HepG2 (cell line): ENCODE measurements around the gene RBM15B. TPM values are rescaled to one million over a fixed set of nuclear protein-coding genes. Genes with fewer than 3 reads are reported as not detected.

Experiments
- ARID2 ChIP-seq: sonication (generic); formaldehyde crosslinking; IDR thresholded peaks from 2 replicates; pipeline ENCODE4 v1.8.1; 2022; ENCODE audit warnings: mild to moderate bottlenecking, missing genetic modification reagents, borderline replicate concordance
- CENPX ChIP-seq: sonication (generic); formaldehyde crosslinking; IDR thresholded peaks from 2 replicates; pipeline ENCODE4 v1.9.0; 2021; ENCODE audit warnings: mild to moderate bottlenecking, missing genetic modification reagents, moderate library complexity
- CREB3 ChIP-seq: sonication (generic); formaldehyde crosslinking; IDR thresholded peaks from 2 replicates; pipeline ENCODE4 v1.5.0; 2020; ENCODE audit warnings: missing genetic modification reagents
- GFI1 ChIP-seq: sonication (generic); formaldehyde crosslinking; IDR thresholded peaks from 2 replicates; pipeline ENCODE4 v1.5.0; 2020; ENCODE audit warnings: missing genetic modification reagents, mild to moderate bottlenecking, borderline replicate concordance
- HMGA1 ChIP-seq: sonication (generic); formaldehyde crosslinking; conservative IDR thresholded peaks from 2 replicates; pipeline ENCODE4 v1.4.0; 2020; ENCODE audit warnings: missing genetic modification reagents
- JARID2 ChIP-seq: sonication (generic); formaldehyde crosslinking; IDR thresholded peaks from 2 replicates; pipeline ENCODE4 v1.8.1; 2023; ENCODE audit warnings: missing genetic modification reagents, inconsistent platforms; ENCODE audit not compliant: insufficient replicate concordance
- NKX3-1 ChIP-seq: sonication (generic); formaldehyde crosslinking; IDR thresholded peaks from 2 replicates; pipeline ENCODE4 v1.5.0; 2020; ENCODE audit warnings: missing genetic modification reagents
- SUZ12 ChIP-seq: fragments of 150-350 bp; IDR thresholded peaks from 2 replicates; pipeline ENCODE4 v1.6.1; 2014; ENCODE audit warnings: low read depth, low read length
- TOPORS ChIP-seq: sonication (generic); formaldehyde crosslinking; IDR thresholded peaks from 2 replicates; pipeline ENCODE4 v1.8.0; 2023; ENCODE audit warnings: mild to moderate bottlenecking, missing genetic modification reagents
- ZBTB33 ChIP-seq: sonication (generic); formaldehyde crosslinking; IDR thresholded peaks from 2 replicates; pipeline ENCODE4 v1.4.0; 2020; ENCODE audit warnings: missing genetic modification reagents
- ZNF143 ChIP-seq: sonication (generic); formaldehyde crosslinking; IDR thresholded peaks from 2 replicates; pipeline ENCODE4 v1.4.0; 2020; ENCODE audit warnings: missing genetic modification reagents
- ZNF296 ChIP-seq: sonication (generic); formaldehyde crosslinking; conservative IDR thresholded peaks from 2 replicates; pipeline ENCODE4 v1.5.0; 2020; ENCODE audit warnings: mild to moderate bottlenecking, missing genetic modification reagents
- ZNF335 ChIP-seq: sonication (generic); formaldehyde crosslinking; IDR thresholded peaks from 2 replicates; pipeline ENCODE4 v1.4.0; 2020; ENCODE audit warnings: missing genetic modification reagents
- ZSCAN31 ChIP-seq: sonication (generic); formaldehyde crosslinking; IDR thresholded peaks from 2 replicates; pipeline ENCODE4 v1.5.0; 2020; ENCODE audit warnings: low read depth, mild to moderate bottlenecking, missing genetic modification reagents
- polyA plus RNA-seq, 8 experiments: library from polyadenylated mRNA; depleted of rRNA in 3 of 8; stranded (reverse) in 7 of 8; unstranded in 1 of 8; fragments of >200 nt; fragmentation: Illumina TruSeq in 4 of 8; extraction: Trizol in 4 of 8; gene quantifications; 2 replicates each; pipeline versions ENCODE4 v1.2.1 to v1.2.3, GENCODE V29; 2011 to 2016; ENCODE audit warnings: low read depth in 4 of 8, missing spikeins in 1 of 8, mixed read lengths in 1 of 8; ENCODE audit not compliant: insufficient read depth in 1 of 8
- total RNA-seq, 5 experiments: library from RNA; depleted of rRNA; stranded (reverse); fragments of >200 nt; fragmentation: Illumina TruSeq; extraction: Trizol; gene quantifications; 2 replicates each; pipeline ENCODE4 v1.2.3, GENCODE V29; 2016; ENCODE audit warnings: low read depth in 1 of 5
- TF ChIP-seq, protein P1 (sequence below), 2 experiments: sonication (generic) in 1 of 2; formaldehyde crosslinking in 1 of 2; IDR thresholded peaks; 2 replicates each; pipeline versions ENCODE4 v1.6.1 to v1.9.0; 2014 to 2022; ENCODE audit warnings: antibody characterized with exemption in 1 of 2, borderline replicate concordance in 1 of 2, inconsistent platforms in 1 of 2, low read depth in 1 of 2, missing genetic modification reagents in 1 of 2
- TF ChIP-seq, protein P2 (sequence below): sonication (generic); formaldehyde crosslinking; IDR thresholded peaks from 2 replicates; pipeline ENCODE4 v1.4.0; 2020; ENCODE audit warnings: missing genetic modification reagents; ENCODE audit errors: not compliant biosample characterization
- TF ChIP-seq, protein P3 (sequence below): sonication (generic); formaldehyde crosslinking; IDR thresholded peaks from 2 replicates; pipeline ENCODE4 v1.8.1; 2023; ENCODE audit warnings: mild to moderate bottlenecking, missing genetic modification reagents, borderline replicate concordance

Gene RBM15B
- total and polyA plus RNA-seq, 2 of the 13 experiments (the other 11 are each of a cell fraction or from before 2014, with no cell fraction given): 8.2 to 19.3 TPM

DNA sequence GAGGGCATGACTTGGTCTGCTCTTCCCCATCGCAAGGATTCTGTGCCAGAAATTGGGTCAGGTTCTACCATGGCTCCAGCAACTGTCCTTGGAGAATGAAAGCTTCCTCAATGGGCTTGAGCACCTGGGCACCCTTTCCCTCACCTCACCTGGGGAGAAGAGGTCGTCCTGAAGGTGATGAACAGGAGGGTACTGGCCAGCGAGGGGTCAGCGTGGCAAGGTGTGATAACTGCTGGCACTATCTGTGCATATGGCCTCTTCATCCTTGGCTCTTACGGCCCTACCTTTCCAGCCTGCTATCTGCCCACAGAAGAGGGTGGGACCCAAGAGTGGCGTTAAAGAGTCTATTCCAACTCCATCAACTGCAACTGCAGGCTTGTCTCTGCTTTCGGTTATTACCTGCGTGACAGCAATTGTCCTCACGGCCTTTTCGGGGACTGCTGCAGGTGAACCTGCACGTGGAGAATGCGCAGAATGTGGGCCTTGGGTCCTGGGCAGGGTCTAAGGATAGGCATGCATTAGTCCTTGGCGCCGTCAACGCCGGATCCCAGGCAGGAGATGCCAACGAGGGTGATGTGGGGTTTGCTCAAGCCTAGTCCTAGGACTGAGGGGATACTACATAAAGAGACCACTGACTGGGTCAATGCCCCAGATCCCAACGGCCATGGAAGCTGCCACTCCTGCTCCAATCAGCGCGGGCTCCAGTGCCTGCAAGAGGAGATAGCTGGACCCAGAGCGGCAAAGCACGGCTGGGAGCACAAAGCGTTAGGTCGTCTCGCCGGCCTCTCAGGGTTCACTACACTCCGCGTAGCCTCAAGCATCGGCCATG lies 625 bp upstream of the RBM15B start (continued):
- TF ChIP-seq NKX3-1 (CRISPR knock-in tag): peak; percentile 46; the same call in 1 of the 2 replicates
- TF ChIP-seq, protein P1, sequence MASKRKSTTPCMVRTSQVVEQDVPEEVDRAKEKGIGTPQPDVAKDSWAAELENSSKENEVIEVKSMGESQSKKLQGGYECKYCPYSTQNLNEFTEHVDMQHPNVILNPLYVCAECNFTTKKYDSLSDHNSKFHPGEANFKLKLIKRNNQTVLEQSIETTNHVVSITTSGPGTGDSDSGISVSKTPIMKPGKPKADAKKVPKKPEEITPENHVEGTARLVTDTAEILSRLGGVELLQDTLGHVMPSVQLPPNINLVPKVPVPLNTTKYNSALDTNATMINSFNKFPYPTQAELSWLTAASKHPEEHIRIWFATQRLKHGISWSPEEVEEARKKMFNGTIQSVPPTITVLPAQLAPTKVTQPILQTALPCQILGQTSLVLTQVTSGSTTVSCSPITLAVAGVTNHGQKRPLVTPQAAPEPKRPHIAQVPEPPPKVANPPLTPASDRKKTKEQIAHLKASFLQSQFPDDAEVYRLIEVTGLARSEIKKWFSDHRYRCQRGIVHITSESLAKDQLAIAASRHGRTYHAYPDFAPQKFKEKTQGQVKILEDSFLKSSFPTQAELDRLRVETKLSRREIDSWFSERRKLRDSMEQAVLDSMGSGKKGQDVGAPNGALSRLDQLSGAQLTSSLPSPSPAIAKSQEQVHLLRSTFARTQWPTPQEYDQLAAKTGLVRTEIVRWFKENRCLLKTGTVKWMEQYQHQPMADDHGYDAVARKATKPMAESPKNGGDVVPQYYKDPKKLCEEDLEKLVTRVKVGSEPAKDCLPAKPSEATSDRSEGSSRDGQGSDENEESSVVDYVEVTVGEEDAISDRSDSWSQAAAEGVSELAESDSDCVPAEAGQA (IDR thresholded peaks at IDR 0.05; ENCODE audit: low read depth): no peak
- TF ChIP-seq, protein P1 (CRISPR knock-in tag; IDR thresholded peaks at IDR 0.05; ENCODE audit: borderline replicate concordance): no peak
- TF ChIP-seq, protein P2, sequence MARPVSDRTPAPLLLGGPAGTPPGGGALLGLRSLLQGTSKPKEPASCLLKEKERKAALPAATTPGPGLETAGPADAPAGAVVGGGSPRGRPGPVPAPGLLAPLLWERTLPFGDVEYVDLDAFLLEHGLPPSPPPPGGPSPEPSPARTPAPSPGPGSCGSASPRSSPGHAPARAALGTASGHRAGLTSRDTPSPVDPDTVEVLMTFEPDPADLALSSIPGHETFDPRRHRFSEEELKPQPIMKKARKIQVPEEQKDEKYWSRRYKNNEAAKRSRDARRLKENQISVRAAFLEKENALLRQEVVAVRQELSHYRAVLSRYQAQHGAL (CRISPR knock-in tag): no peak
- TF ChIP-seq, protein P3, sequence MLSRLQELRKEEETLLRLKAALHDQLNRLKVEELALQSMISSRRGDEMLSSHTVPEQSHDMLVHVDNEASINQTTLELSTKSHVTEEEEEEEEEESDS (CRISPR knock-in tag): no peak
- TF ChIP-seq ZNF335 (CRISPR knock-in tag): 0 out of 2 replicates have a peak, but pooled peaks have one; percentile 26
- no peak for TF ChIP-seq JARID2 (CRISPR knock-in tag)
- 0 out of 2 replicates have a peak, but pooled peaks have one; percentile 76 for TF ChIP-seq ARID2 (CRISPR knock-in tag)
- TF ChIP-seq ZSCAN31 (CRISPR knock-in tag): no peak
- 0 out of 2 replicates have a peak, but pooled peaks have one; percentile 34 for TF ChIP-seq GFI1 (CRISPR knock-in tag)
- TF ChIP-seq TOPORS (CRISPR knock-in tag): no peak
- peak; percentile 70; the same call in 1 of the 2 replicates for TF ChIP-seq ZBTB33 (CRISPR knock-in tag)
- TF ChIP-seq HMGA1 (CRISPR knock-in tag): no peak
- no peak for TF ChIP-seq SUZ12
- TF ChIP-seq ZNF296 (CRISPR knock-in tag): 0 out of 2 replicates have a peak, but pooled peaks have one; percentile 31
- TF ChIP-seq ZNF143 (CRISPR knock-in tag): no peak
- no peak for TF ChIP-seq CENPX (CRISPR knock-in tag)
- no peak for TF ChIP-seq CREB3
